CD4-positive, CD25-positive, alpha-beta regulatory T cell (primary cell): ENCODE results near the gene PLEKHG3. TPM values are rescaled to one million over a fixed set of nuclear protein-coding genes. Genes with fewer than 3 reads are reported as not detected.

Experiments used
- ATAC-seq, 2 donors: fragments of 150-1000 bp; cut with Tn5 transposase; one replicate each; pipeline ENCODE4 v1.10.0; 2021; ENCODE audit warnings: low read depth in 2 of 2, moderate number of reproducible peaks in 2 of 2, moderate library complexity in 1 of 2
- DNase-seq, 3 donors: peaks; one replicate each; pipeline versions ENCODE4 v3.0.0 to v3.0.0-alpha.2; 2012 to 2022; ENCODE audit warnings: mixed read lengths in 1 of 3
- H3K27ac ChIP-seq: one replicate; pipeline ENCODE4 v1.7.0; 2013; ENCODE audit warnings: mild to moderate bottlenecking, low read length; ENCODE audit not compliant: insufficient read depth, poor library complexity, severe bottlenecking
- H3K27me3 ChIP-seq: one replicate; pipeline ENCODE4 v1.7.0; 2013; ENCODE audit warnings: low read length; ENCODE audit not compliant: control insufficient read depth, insufficient read depth
- H3K36me3 ChIP-seq: one replicate; pipeline ENCODE4 v1.7.0; 2013; ENCODE audit warnings: mild to moderate bottlenecking, low read length, moderate library complexity; ENCODE audit not compliant: control insufficient read depth, insufficient read depth
- H3K4me1 ChIP-seq: 2 replicates; pipeline ENCODE4 v1.7.0; 2013; ENCODE audit warnings: mild to moderate bottlenecking, low read length; ENCODE audit not compliant: insufficient read depth, control insufficient read depth, poor library complexity, severe bottlenecking
- H3K4me3 ChIP-seq: one replicate; pipeline ENCODE4 v1.7.0; 2013; ENCODE audit warnings: low read depth, mild to moderate bottlenecking, low read length, moderate library complexity
- H3K9me3 ChIP-seq, 2 experiments: 1 replicate in 1 of 2; 2 replicates in 1 of 2; pipeline ENCODE4 v1.7.0; 2013; ENCODE audit warnings: low read length in 2 of 2, mild to moderate bottlenecking in 1 of 2, moderate library complexity in 1 of 2; ENCODE audit not compliant: control insufficient read depth in 2 of 2
- H3K27ac Mint-ChIP-seq, 3 donors: one replicate each; pipeline ENCODE4 v1.8.0; 2020 to 2022; ENCODE audit warnings: mild to moderate bottlenecking in 3 of 3, mixed read lengths in 3 of 3, moderate library complexity in 2 of 3
- H3K27me3 Mint-ChIP-seq: one replicate; pipeline ENCODE4 v1.8.0; 2022; ENCODE audit warnings: mild to moderate bottlenecking, mixed read lengths
- H3K36me3 Mint-ChIP-seq: one replicate; pipeline ENCODE4 v1.8.0; 2020; ENCODE audit warnings: mixed read lengths
- H3K4me1 Mint-ChIP-seq, 4 donors: one replicate each; pipeline ENCODE4 v1.8.0; 2020 to 2022; ENCODE audit warnings: mixed read lengths in 4 of 4, mild to moderate bottlenecking in 1 of 4
- H3K4me3 Mint-ChIP-seq, 4 donors: one replicate each; pipeline ENCODE4 v1.8.0; 2020 to 2022; ENCODE audit warnings: mild to moderate bottlenecking in 4 of 4, mixed read lengths in 4 of 4, moderate library complexity in 3 of 4
- H3K9me3 Mint-ChIP-seq, 7 donors: one replicate each; pipeline ENCODE4 v1.8.0; 2020 to 2022; ENCODE audit warnings: mixed read lengths in 7 of 7, mild to moderate bottlenecking in 3 of 7, moderate library complexity in 2 of 7
- polyA plus RNA-seq, 4 donors: library from polyadenylated mRNA; unstranded; fragments of 300-500 nt; fragmentation: Illumina TruSeq; gene quantifications; one replicate each; pipeline ENCODE4 v1.2.3, GENCODE V29; 2021
- total RNA-seq: library from RNA; stranded (reverse); gene quantifications from one replicate; pipeline ENCODE4 v1.2.3, GENCODE V29; 2022

Gene PLEKHG3
- total and polyA plus RNA-seq, 5 donors from 2014 or later = 2.1 to 31.9 (median 4.7) TPM

DNA sequence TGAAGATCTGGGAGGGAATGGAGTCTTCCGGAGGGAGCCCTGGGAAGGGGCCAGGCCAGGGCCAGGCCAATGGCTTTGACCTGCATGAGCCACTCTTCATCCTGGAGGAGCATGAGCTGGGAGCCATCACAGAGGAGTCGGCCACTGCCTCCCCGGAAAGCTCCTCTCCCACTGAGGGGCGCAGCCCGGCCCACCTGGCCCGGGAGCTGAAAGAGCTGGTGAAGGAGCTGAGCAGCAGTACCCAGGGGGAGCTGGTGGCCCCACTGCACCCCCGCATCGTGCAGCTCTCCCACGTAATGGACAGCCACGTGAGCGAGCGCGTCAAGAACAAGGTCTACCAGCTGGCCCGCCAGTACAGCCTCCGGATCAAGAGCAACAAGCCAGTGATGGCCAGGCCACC is 37.7 kb downstream of the PLEKHG3 start:
- H3K4me1 ChIP-seq = no peaks in the 10 kb centered on the region
- H3K4me3 ChIP-seq = no peak overlapping the region
- no peaks in the 10 kb centered on the region for H3K9me3 ChIP-seq
- H3K36me3 ChIP-seq = peaks cover 12% of the 10 kb centered on the region
- Mint-ChIP-seq H3K4me3 (no peak overlapping the region), H3K27ac (peak overlapping the region in 1 of 3 donors; percentile 46), H3K36me3 (peaks cover 3% of the 10 kb centered on the region), H3K9me3 (peaks cover 0 to 3% (median 0%) of the 10 kb centered on the region in 7 donors), H3K4me1 (peaks cover 0 to 11% (median 6%) of the 10 kb centered on the region in 4 donors), H3K27me3 (no peaks in the 10 kb centered on the region)
- no peak overlapping the region for H3K27ac ChIP-seq
- no peaks in the 10 kb centered on the region for H3K27me3 ChIP-seq
- ATAC-seq (no peak), DNase-seq (no peak)

DNA sequence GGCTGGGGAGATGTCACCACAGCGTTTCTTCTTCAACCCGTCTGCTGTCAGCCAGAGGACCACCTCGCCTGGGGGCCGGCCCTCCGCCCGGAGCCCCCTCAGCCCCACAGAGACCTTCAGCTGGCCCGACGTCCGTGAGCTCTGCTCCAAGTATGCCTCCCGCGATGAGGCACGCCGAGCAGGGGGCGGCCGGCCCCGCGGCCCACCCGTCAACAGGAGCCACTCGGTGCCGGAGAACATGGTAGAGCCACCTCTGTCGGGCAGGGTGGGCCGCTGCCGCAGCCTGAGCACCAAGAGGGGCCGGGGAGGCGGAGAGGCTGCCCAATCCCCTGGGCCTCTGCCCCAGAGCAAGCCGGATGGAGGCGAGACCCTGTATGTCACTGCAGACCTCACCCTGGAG is 38.8 kb downstream of the PLEKHG3 start:
- H3K27me3 ChIP-seq = no peaks in the 10 kb centered on the region
- H3K4me3 Mint-ChIP-seq = no peak overlapping the region
- peaks cover 12% of the 10 kb centered on the region for H3K36me3 ChIP-seq
- no peak overlapping the region for H3K27ac Mint-ChIP-seq
- no peaks in the 10 kb centered on the region for H3K9me3 ChIP-seq
- no peaks in the 10 kb centered on the region for H3K27me3 Mint-ChIP-seq
- no peak overlapping the region for H3K4me3 ChIP-seq
- ATAC-seq = no peak
- peaks cover 0 to 11% (median 6%) of the 10 kb centered on the region in 4 donors for H3K4me1 Mint-ChIP-seq
- H3K36me3 Mint-ChIP-seq = peaks cover 3% of the 10 kb centered on the region
- DNase-seq = no peak
- no peak overlapping the region for H3K27ac ChIP-seq
- H3K9me3 Mint-ChIP-seq = peaks cover 0 to 3% (median 0%) of the 10 kb centered on the region in 7 donors
- no peaks in the 10 kb centered on the region for H3K4me1 ChIP-seq

DNA sequence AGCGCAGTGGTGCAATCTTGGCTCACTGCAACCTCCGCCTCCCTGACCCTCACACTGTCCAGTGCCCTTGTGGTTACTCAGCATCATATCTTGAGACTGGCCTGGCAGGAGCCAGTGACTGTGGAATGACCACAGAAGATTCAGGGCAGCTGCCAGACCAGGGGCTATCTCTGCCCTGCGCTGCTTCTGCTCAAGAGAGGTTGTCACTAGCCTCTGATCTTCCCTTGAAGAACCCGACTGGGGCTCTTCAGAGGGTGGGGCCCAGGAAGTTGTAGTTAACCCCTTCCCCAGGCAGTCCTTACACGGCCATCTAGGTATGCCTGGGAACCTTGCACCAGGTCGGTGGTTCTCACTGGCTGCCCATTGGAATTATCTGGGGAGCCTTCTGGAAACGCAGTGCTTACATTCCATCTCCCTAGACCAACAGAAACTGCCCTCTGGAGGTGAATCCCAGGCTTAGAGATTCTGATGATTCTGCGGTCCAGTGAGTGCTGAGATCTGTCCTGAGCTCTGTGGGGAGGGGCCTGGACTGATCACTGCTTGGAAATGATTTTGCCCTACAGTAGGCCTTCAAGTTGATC is 41.4 kb downstream of the PLEKHG3 start:
- ATAC-seq (no peak), DNase-seq (no peak)
- H3K27ac ChIP-seq = no peak overlapping the region
- Mint-ChIP-seq H3K27me3 (no peaks in the 10 kb centered on the region), H3K27ac (no peak overlapping the region), H3K4me1 (peaks cover 0 to 11% (median 6%) of the 10 kb centered on the region in 4 donors), H3K4me3 (peak overlapping the region in 1 of 4 donors; percentile 3), H3K9me3 (peaks cover 0 to 3% (median 0%) of the 10 kb centered on the region in 7 donors), H3K36me3 (peaks cover 3% of the 10 kb centered on the region)
- H3K27me3 ChIP-seq = no peaks in the 10 kb centered on the region
- no peaks in the 10 kb centered on the region for H3K9me3 ChIP-seq
- peaks cover 10% of the 10 kb centered on the region for H3K36me3 ChIP-seq
- H3K4me1 ChIP-seq = no peaks in the 10 kb centered on the region
- no peak overlapping the region for H3K4me3 ChIP-seq

DNA sequence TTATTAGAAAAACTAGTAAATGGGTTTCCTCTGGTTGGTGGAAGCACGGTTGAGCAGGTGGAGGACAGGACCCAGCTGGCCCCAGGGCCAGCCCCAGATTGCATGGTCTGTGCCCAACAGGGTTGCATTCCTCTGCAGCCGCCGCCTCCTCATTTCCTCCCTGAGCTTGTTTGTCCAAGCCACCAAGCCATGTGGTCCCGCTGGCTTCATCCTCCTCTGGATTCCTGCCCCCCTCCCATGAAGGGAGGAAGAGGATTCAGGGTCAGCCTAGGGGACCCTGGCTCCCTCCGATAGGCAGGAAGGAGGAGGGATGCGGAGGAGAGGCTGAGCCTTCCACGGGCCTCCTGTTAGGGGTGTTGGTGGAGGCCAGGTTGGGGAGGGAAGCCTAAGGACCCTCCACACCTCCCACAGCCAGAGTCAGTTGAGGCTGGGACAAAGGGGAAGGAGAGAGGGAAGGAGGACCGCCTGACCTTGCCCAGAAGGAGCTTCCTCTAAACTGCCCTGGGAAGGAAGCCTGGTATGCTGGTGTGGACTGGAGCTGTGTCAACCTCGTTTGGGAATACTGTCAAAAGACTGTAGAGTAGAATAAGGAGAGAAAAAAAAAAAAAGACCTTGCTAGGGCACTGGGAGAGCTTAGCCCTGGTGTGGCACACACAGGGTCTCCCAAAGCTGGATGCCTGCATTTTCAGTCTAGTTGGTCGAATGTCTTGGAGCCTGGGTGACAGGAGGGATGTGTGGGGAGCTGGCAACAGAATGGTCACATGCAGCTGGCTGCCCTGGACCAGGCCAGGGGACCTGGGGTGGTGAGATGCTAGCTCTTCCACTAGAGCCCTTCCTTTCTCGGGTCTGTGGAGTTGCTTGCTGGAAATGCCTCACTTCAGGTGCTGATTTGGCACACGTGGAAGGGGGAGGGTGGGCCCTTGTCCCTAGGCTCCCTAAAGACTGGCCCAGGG is 42.4 kb downstream of the PLEKHG3 start:
- DNase-seq = no peak
- peaks cover 0 to 11% (median 6%) of the 10 kb centered on the region in 4 donors for H3K4me1 Mint-ChIP-seq
- no peaks in the 10 kb centered on the region for H3K27me3 Mint-ChIP-seq
- H3K9me3 ChIP-seq = no peaks in the 10 kb centered on the region
- H3K36me3 ChIP-seq = peaks cover 6% of the 10 kb centered on the region
- no peak for ATAC-seq
- no peak overlapping the region for H3K4me3 ChIP-seq
- H3K9me3 Mint-ChIP-seq = peaks cover 0 to 3% (median 0%) of the 10 kb centered on the region in 7 donors
- H3K27me3 ChIP-seq = no peaks in the 10 kb centered on the region
- peak overlapping the region in 1 of 3 donors; percentile 66 for H3K27ac Mint-ChIP-seq
- no peak overlapping the region for H3K4me3 Mint-ChIP-seq
- no peak overlapping the region for H3K27ac ChIP-seq
- no peaks in the 10 kb centered on the region for H3K4me1 ChIP-seq
- peaks cover 3% of the 10 kb centered on the region for H3K36me3 Mint-ChIP-seq

DNA sequence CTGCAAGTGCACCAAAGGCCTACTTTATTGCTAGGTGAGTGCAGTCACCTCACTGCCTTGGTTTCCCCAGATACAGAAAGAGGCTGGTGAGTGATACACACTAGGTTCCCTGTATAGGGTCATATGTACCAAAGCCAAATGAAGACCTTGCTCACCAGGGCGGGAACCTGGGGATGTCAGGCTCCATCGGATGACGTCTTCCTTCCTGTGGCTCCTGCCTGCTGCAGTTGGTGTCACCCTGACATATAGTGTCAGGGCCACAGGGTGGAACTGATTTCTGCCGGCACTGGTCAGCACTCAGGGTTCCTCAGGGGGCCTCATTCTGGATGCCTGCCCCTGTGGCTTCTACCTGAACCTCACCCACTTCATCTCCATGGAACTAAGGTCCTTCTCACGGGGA is 43.1 kb downstream of the PLEKHG3 start:
- peaks cover 6% of the 10 kb centered on the region for H3K36me3 ChIP-seq
- H3K27me3 ChIP-seq = no peaks in the 10 kb centered on the region
- no peak overlapping the region for H3K4me3 ChIP-seq
- peaks cover 0 to 11% (median 6%) of the 10 kb centered on the region in 4 donors for H3K4me1 Mint-ChIP-seq
- H3K4me3 Mint-ChIP-seq = no peak overlapping the region
- no peaks in the 10 kb centered on the region for H3K27me3 Mint-ChIP-seq
- H3K27ac Mint-ChIP-seq = no peak overlapping the region
- peaks cover 3% of the 10 kb centered on the region for H3K36me3 Mint-ChIP-seq
- no peak overlapping the region for H3K27ac ChIP-seq
- ATAC-seq = no peak
- H3K9me3 Mint-ChIP-seq = peaks cover 0 to 3% (median 0%) of the 10 kb centered on the region in 7 donors
- DNase-seq = no peak
- H3K4me1 ChIP-seq = no peaks in the 10 kb centered on the region
- no peaks in the 10 kb centered on the region for H3K9me3 ChIP-seq

DNA sequence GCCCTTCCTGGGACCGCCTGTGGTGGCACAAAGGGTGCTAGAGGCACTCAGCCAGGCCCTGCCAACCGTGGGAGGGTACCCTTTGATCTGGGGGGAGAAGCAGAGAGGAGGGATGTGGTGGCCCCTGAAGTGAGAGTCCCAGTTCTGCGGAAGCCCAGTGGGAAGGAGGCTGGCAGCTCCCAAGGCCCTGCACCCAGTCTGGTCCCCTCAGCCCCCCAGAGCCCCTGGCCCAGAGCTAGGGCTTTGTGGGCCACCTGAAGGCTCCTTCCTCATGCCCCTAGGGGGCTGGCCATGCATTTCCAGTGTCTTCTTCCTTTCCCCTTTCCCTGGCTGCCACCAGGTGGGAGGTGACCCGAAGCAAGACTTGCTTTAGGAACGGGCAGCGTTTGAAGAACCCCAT is 44.3 kb downstream of the PLEKHG3 start:
- H3K36me3 Mint-ChIP-seq = peaks cover 3% of the 10 kb centered on the region
- no peaks in the 10 kb centered on the region for H3K9me3 ChIP-seq
- H3K36me3 ChIP-seq = peaks cover 6% of the 10 kb centered on the region
- H3K4me3 Mint-ChIP-seq = no peak overlapping the region
- DNase-seq = no peak
- peaks cover 0 to 11% (median 6%) of the 10 kb centered on the region in 4 donors for H3K4me1 Mint-ChIP-seq
- no peak for ATAC-seq
- no peak overlapping the region for H3K27ac ChIP-seq
- no peaks in the 10 kb centered on the region for H3K27me3 Mint-ChIP-seq
- no peak overlapping the region for H3K4me3 ChIP-seq
- H3K27ac Mint-ChIP-seq = no peak overlapping the region
- H3K9me3 Mint-ChIP-seq = peaks cover 0 to 3% (median 0%) of the 10 kb centered on the region in 7 donors
- H3K4me1 ChIP-seq = no peaks in the 10 kb centered on the region
- H3K27me3 ChIP-seq = no peaks in the 10 kb centered on the region

DNA sequence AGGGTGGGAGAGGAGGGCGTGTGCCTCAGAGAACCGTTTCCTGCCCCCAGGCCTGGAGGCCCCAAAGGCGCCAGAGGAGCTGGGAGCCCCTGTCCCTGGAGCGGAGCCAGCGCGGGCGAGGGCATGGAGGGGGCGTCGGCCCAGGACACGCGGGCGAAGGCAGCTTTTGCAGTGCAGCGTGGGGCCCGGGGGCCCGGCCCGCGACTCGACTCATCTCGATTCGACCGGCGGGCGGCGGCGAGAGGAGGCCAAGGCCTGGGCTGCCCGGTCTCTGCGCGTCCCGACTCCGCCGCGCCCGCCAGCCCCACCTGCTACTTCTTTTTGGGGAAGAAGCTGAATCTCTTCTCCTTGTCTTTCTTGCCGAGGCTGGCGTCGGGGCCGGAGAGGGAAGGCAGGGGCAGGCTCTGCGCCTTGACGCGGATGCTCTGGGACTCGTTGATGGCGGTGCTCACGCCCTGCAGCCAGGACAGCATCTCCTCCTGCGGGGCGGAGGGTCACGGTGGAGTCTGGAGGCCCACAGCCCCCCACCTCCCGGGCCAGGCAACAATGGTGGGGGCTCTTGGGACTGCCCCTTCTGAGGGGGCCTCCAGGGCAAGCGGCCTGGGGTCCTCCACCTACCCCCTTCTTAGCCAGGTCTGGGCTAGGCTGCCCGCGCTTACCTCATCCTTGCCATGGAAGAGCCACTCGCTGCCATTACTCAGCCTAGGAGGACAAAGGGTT is 44.9 kb downstream of the PLEKHG3 start:
- ATAC-seq (no peak), DNase-seq (no peak)
- no peak overlapping the region for H3K27ac ChIP-seq
- H3K4me1 Mint-ChIP-seq = peaks cover 0 to 11% (median 6%) of the 10 kb centered on the region in 4 donors
- no peak overlapping the region for H3K27ac Mint-ChIP-seq
- H3K27me3 ChIP-seq = no peaks in the 10 kb centered on the region
- H3K27me3 Mint-ChIP-seq = no peaks in the 10 kb centered on the region
- no peaks in the 10 kb centered on the region for H3K9me3 ChIP-seq
- H3K4me3 Mint-ChIP-seq = no peak overlapping the region
- H3K36me3 ChIP-seq = peaks cover under 1% of the 10 kb centered on the region
- no peak overlapping the region for H3K4me3 ChIP-seq
- peaks cover under 1% of the 10 kb centered on the region for H3K36me3 Mint-ChIP-seq
- no peaks in the 10 kb centered on the region for H3K4me1 ChIP-seq
- peaks cover 0 to under 1% (median 0%) of the 10 kb centered on the region in 7 donors for H3K9me3 Mint-ChIP-seq
